NCI-H187 treated with DMSO at 0.1 percent for 48 hours (cell line): ENCODE measurements around the gene NIN.
A peak's percentile ranks its signal among the peaks of the same experiment; 100 is the strongest.

Experiments
- DNase-seq: peaks from one replicate; lab custom pipeline; 2025; lab: John Stamatoyannopoulos, UW

NIN gene

DNA sequence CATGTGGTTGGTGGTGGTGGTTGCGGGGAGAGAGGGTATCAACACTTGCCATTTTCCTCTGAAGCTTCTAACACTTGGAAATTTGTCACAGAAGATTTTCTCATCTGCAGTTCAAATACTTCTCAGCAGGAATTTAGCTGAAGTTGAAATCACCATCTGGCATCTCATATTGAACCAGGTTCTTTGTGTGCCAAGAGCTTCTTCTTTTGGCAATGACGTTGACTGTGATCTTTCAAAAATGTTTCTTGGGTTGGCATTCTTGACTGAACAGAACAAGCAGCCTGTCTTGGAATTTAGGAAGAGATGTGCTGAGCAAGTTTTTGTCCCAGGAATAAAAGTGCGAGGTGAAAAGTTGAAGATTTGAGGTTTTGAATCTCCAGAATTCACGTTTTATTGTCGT is 8.7 kb upstream of the NIN start:
- no peak for DNase-seq

DNA sequence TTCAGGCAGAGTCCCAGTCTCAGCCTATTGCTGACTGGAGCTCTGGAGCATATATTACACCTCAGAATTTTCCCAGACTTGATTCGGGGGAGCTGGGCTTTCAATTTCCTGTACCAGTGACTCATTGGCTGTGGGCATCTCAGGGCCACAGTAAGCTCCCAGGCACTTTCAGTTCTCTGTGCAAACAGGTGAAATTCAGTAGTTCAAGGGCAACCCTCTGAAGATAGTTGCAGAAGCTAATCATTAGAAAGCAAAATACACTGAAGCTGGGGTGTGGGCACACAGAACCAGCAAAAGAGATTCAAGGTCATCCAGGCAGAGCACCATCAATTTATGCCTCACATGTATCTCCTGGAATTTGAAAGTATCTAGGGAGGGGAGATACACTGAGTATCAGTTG is 8.1 kb upstream of the NIN start:
- DNase-seq = no peak

GRCh38 chr14:50837850-50838470 is 7.0 kb upstream of the NIN start:
- DNase-seq = no peak

DNA sequence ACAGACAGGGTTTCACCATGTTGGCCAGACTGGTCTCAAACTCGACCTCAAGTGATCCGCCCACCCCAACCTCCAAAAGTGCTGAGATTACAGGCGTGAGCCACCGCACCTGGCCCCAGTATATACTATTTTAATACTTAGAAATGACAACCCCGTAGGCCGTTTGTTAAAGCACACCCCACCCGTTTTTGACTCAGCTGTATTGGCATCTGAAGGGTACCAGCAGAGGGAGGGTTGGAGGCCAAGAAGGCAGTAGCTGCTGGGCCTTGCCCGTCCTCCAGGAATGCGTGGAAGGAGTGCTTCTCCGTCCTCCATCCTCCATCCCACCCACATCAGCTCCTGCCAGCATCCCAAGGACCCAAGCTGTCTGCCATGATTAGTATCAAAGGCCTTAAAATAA is 6.3 kb upstream of the NIN start:
- no peak for DNase-seq

GRCh38 chr14:50836515-50836914 is 5.6 kb upstream of the NIN start:
- no peak for DNase-seq

DNA sequence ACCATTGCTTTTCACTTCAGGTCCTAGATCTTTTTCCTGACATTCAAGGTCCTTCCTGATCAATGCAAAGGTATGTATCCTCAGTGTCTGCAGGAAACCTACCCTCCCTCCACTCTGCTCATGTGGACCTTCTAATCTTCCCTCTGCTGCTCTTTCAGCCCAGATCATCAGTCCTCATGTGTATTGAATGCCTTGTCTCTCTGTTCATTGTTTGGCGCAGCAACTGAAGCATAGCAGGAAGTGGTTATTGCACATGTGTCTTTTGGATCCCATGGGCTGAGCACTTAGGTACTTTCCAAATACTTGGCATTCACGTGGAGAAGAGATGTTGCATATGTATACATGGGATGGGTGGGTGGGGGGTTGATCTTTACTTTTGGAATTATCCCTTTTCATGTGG is 4.3 kb upstream of the NIN start:
- peak; percentile 24 for DNase-seq

GRCh38 chr14:50834802-50835276 is 3.9 kb upstream of the NIN start:
- no peak for DNase-seq

DNA sequence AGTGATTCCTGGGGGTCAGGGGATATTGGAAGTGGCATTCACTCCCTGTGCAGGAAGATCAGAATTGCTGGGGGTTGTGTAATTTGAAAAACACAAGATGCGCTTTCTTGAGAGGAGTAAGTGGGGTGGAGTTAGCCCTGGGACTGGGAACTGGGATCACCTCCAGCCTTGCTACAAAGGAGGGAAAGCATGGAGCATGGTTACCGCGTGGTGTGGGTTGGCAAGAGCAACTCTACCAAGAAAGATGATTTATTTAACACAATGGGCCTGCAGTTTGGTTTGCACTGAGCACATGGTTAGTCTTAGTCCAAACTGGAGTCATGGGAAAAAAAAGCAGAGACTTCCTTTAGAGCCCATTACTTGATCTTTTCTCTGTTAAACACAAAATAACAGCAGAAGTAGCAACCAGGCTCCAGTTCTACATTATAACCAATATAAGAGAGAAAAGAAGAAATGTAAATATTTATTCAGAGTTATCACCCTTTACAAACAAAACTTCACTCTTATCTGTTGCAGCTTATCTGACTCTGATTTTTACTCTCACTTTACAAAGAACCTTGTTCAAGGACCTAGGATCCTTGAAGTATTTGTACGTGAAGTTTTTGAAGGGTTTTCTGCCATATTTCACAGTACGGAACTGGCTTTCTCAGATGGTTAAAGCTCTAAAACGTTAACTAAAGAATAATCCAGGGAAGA is 2.1 kb upstream of the NIN start:
- DNase-seq = no peak

- DNase-seq = no peak
Observed at GRCh38 chr14:50831726-50832168, 785 bp upstream of the NIN start.

GRCh38 chr14:50830044-50830931 is 674 bp downstream of the NIN start:
- DNase-seq = no peak

DNA sequence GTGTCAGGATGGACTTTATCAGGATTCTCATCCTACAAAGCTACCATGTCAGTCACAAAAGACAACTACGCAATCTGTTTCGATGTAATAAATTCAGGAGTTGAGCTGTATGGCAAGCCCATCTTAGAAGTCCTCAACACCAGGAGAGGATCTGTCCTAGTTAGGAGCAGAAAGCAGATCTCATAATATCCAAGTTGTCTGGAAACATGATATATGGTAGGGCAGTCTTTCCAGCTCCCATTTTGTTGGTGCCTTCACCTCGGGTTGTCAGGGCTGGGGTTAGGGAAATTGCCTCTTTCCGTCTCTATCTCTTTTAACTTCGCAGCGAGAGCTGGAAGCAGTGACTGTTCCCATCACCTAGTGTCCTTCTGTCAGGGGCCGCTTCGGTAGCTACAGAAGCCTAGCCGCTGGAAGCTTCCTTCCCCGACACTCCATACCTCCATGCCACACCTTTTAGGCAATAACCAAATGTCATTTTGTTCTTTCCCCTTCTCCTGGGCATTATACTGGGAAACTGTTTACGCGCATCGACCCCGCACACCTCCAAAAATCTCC is 1.4 kb downstream of the NIN start:
- DNase-seq = no peak

DNA sequence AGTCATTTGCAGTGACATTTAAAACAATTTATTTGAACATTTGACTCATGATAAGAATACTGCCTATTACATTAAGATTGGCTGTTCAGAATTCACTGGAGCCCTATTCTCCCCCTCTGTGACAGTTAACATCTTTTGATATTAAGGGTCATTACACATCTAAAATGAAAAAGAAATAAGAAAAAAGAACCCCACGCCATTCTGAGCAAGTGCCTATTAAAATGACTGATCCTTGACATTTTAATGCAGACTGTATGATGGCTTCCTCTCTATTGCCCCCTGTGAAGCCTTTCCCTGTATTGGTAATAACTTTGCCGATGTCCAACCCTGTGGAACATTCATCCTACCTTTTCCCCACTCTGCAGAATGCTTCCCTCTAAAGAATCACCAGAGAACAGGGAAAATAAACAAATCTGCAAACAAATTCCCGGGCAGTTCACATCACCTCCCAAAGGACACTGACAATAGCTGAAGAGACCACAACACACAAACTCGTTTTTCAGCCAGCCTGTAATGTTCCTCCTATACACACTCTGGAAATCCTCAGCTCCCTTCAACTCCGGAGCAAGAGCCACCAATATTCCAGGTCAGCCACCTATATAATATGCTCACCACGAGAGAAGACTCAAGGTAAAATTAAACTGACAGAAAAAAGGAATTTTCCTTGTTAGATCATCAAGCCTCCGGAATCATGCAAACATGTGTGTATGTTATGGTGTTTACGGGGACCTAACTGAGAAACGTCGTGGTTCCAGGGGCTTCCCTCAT is 2.1 kb downstream of the NIN start:
- no peak for DNase-seq

DNA sequence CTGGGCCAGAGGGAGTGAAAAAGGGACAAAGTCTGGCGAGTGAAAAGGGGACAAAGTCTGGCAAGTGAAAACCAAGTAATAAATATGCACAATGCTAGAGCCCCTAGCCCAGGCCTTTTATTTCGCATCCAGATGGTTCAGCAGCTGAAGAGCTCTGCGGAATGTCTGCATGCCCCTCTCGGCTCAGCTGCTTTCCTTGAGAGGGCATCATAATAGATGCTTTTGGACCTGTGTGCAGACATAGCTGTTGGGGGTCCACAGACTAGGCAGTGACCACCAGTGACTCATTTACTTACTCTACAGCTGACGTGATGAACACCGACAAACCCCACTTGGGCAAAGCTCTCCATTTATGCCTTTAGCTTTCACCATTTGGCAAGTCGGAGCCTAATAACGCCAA is 4.3 kb downstream of the NIN start:
- no peak for DNase-seq

DNA sequence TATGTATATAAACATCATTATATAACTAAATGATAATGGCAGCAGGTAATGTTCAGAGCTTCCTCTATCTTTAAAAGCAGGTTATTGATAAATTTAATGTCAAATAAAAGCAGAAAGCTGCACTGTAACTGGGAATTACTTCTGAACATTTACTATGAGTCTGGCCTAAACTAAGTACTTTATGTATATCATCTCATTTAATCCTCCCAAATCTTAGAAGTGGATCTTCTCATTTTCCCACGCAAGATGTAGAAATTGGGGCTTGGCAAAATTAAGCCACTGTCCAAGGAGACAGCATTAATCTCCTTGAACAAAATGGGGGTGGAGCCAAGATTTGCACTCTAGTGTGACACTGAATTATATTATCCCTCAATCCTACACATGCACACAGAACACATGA is 5.7 kb downstream of the NIN start:
- no peak for DNase-seq

- DNase-seq = no peak
Observed at GRCh38 chr14:50823762-50824636, 7.0 kb downstream of the NIN start.

DNA sequence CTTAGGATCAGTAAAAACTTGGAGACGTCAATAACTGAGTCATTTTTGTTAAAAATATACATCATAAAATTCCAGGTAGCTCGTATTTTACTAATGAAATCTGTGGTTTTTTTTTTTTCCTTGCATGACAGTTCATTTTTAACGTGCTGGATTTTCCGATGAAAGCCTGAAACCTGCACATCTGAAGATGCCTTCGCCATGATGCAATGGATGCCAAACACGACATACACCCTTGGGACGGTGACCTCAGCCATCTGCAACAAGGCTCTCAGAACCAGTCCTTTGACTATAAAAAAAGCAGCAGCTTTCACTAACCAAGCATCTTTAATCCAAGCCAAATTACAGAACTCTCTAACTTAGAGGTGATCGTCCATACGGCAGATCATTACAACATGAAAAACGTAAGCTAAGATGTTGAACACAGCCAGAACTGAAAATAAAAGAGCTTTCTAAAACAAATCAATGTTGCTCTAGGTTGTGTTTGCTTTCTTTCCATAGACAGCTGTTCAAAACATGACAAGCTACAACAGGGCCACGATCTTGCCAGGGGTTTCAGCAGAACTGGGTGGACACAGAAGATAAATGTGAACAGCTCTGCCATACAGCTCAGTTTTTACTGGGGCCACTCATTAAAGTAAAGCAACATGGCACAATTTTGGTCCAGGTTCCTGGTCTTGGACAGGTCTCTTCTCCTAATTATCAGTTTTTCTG is 7.8 kb downstream of the NIN start:
- DNase-seq = no peak

DNA sequence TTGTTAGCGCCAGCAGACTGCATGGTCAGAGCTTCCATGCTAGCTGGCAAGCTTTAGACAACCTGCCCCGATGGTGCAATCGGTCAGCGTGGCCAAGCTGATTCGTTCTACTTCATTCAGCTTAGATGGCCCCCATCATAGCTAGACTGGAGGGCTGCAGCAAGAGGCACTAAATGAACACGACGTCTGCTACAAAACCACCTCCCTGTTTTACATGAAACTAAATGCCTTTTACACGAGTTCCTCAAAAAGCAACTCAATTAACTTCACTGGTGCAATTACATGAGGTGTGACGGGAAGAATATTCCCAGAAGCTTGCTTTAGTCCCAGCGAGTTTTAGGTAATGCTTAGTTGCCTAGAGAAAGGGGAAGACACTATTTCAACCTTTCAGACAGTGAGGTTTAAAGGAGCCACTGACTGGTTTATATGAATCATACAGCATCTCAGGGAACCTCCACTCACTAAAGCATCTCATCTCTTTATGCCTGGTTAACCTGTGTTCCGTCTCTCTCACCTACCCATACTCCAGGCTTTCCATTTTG is 8.4 kb downstream of the NIN start:
- no peak for DNase-seq

- DNase-seq = no peak
Observed at GRCh38 chr14:50821510-50822464, 9.2 kb downstream of the NIN start.
